Hematopoietic multipotent progenitor cell treated with erythropoietin and hydrocortisone succinate and interleukin-3 and kit ligand, for 17 days (in vitro differentiated cells): ENCODE results near the gene RBMS3.
"Not testable (repeated sequence)": the region's sequence is repeated elsewhere in the genome, so short reads cannot be mapped to it uniquely, and the experiment has no call there.

Experiments used
- DNase-seq: peaks from one replicate; pipeline ENCODE4 v3.0.0-alpha.2; 2015; ENCODE audit warnings: low spot score

The RBMS3 gene

GRCh38 chr3:29312395-29312794, 31.5 kb downstream of the RBMS3 start:
- DNase-seq = no peak

DNA sequence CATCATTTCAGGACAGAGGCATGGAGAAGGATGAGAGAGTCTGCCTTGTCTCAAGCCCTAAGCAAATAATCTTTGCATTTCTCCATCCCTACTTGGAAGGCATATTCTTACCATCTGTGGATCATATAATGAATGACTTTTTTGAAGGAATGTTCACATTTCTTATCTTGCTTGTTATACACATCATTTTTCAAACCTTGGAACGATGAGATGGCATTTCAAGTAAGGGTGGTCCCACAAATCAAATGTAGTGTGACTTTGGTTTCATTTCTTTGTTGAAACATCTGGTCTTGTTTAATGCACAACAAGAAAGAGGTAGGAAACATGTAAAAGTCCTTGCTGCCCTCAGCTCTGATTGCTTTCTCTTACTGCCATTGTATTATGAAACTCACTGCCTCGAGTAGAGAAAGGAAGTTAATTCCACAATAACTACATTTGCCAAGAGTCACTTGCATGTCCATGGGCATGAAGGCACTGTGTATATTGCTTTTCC, 32.1 kb downstream of the RBMS3 start:
- DNase-seq = no peak

DNA sequence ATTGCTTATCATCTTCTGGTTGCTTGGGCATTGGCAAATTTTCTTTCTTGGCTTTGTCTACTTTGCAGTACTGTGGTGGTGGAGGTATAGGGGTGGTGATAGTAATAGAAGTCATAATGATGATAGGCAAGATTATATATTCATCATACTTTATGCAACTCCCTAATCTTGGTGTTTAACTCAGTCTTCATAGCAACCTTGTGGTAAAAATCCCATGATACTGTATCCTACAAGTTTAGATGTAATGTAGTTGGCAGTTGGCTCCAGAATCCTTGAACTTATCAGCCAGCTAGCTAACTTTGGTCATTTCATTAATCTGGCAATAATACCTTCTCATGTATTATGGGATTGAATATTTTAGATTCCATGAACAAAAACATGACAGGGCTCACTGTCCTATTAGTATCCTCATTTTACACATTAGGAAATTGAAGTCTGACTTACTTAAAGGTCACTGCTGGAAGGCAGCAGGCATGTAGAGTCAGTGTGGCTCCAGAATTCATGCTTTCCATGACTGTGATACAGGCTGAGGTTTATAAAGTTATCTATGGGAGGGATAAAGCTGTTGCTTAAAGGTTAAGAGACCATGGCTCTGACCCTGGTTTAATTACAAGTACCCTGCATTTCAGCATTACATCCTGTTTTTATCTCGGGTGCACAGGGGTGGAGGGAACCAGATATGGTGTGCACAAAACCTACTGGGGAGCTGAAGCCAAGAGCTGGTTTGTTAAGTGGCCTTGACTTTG, 33.3 kb downstream of the RBMS3 start:
- DNase-seq = no peak

DNA sequence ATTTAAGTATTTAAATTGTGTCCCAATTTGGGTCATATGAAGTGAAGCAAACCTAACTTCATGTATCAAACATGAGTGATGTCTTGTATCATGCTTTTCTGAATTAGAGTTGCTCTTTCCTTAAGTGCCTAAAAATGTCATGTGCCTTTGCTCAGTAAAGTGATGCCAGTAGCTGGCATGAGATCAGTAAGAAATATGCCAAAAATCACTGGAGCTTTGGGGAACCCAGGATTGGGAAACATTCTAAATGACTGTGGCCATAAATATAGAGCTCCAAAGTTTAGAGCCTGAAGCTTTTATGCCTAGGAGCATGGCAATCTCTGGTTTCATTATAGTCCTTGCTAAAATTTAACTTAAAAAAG, 33.8 kb downstream of the RBMS3 start:
- no peak for DNase-seq

GRCh38 chr3:29317659-29318173, 36.8 kb downstream of the RBMS3 start:
- DNase-seq = no peak

DNA sequence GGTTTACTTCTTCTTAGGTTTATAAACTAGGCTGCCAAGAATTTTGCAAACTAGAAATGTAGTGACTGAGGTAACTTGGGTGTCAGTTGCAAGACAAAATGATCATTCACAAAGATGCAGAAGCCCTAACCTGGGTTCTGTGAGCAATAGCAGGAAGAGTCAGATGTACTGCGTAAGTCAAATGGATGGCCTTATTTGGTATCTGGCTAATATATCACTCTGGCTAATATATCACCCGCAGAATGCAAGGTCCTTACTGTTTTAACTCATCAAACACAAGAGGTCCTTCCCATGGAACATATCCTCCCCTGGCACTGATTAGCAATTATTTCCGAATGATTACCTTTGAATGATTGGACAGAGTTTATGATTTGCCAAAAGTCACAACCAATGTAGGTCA, 37.4 kb downstream of the RBMS3 start:
- no peak for DNase-seq

DNA sequence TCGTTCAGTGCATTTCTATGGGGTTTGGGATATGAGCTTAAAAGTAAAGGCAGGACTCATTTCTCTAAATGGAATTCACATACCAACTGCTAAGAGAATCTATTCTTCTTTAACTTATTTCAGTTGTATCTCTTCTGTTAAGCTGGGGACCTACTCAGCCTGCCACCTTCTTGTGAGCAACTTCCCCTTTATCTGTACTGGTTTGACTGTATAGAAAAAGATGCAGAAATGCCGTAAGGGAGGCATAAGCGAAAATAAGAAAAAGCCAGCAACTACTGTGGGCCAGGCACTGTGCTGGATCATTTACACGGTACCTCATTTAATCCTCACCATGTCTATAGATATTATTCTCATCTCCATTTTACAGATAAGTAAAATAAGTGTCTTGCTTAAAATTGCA, 38.4 kb downstream of the RBMS3 start:
- DNase-seq = no peak

DNA sequence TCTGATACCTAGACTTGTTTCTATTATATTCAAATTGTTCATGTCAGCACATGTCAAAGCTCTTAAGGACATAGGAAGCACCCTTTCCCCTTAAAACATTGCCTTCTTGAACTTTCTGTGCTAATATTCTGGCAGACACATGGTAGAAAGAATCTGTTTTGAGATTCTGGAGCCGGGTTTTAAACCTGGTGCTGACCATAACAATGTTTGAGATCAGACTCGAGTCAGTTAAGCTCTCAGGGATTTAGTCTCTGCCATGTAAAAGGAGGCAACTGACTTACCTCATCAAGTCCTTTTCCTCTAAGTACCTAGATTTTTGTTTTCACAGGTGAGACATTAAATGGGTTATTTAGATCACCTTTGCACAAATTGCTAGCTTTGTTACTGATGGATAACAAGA, 38.9 kb downstream of the RBMS3 start:
- DNase-seq = no peak

DNA sequence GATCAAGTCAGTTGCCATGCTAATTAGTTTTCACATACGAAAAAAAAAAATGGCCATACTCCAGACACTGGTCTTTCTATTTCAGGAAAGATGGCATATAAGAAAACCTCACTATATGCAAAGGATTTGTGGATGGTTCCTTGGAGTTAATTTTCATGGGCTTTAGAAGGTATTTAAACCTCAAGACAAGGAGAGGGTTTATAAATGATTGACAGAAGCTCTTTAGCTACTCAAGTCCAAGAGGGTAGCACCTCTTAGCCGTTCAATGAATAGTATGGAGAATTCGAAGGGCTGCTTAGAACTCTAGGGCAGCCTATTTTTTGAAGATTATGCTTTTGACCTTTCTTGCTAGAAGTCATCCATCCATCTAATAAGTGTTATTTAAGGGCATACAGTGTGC, 41.7 kb downstream of the RBMS3 start:
- no peak for DNase-seq

GRCh38 chr3:29324180-29324651, 43.3 kb downstream of the RBMS3 start:
- DNase-seq = no peak

- not testable (repeated sequence) for DNase-seq
Measured at GRCh38 chr3:29326540-29326939, 45.7 kb downstream of the RBMS3 start.

- no peak for DNase-seq
Measured at GRCh38 chr3:29329986-29330890, 49.4 kb downstream of the RBMS3 start.

GRCh38 chr3:29331035-29331434, 50.2 kb downstream of the RBMS3 start:
- no peak for DNase-seq

- DNase-seq = no peak
Measured at GRCh38 chr3:29331456-29332194, 50.8 kb downstream of the RBMS3 start.

DNA sequence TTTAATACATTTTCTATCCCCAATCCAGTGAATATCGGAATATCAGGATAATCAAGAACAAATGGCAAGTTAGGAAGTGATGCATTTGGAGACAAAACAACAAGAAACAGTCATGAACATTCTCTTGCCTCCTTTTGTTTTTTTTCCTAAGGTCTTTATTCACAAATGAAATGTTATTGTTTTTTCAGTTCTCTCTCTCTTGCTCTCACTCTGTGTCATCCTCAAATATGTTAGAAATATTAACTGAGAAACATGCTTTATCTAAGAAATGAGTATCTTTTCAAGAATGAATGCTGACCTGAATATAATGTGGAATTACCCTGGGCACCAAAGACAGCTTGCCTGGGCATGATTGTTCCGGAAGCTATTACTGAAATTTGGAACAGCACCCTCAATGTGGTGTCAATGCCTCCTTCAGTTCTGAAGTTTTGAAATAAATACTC, 51.3 kb downstream of the RBMS3 start:
- no peak for DNase-seq

DNA sequence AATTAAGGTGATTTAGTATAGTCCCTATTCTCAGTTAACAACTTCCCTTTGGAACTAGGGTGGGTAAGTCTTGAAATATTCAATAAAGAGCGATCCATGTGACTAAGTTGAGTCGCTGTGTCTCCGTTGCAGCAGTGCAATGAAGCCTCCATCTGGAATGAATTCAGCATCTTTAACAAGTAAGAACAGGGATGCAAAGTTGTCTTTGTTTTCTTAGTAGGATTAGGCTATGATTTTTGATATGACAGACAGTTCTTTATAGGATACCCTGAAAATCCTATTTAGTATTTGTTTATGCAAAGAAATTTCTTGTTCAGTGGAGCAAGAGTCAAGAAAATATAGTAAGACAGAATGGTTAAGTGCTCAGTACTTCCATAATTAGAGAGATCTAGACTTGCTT, 52.7 kb downstream of the RBMS3 start:
- DNase-seq = no peak

DNA sequence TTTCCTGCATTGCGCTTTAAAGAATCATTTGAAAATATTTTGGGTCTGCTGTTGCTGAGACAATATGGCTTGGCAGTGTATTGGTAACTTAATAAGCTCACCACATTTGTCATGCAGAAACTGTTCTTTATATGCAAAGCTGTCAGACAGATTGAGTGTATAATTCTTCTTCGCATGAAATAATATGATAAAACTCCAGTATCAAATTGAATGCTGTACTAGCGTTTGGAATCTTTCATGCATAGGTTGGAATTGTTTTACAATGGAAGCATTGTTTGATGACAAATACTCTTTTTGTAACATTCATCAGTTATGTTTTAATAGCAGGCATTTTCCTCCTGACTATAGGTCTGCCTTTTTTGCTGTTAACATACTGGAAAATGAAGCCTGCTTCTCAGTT, 53.8 kb downstream of the RBMS3 start:
- no peak for DNase-seq

- DNase-seq = no peak
Measured at GRCh38 chr3:29335438-29335837, 54.6 kb downstream of the RBMS3 start.

DNA sequence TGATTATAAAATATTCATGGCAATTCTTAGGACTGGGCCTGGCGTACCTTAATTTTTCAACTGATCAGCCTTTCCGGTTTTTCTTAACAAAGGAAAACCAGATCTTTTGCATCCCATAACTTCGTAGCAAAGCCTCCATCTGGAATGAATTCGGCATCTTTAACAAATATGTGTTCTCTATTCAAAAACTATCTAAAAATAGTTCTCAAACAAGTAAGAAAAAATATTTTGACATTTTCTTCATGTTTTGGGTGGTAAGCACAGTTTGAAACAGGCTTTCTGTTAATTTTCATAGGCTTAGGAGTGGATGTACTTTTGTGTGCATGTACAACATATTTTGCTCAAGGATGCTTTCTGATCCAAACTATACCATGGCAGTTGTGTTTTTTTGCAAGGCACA, 55.1 kb downstream of the RBMS3 start:
- no peak for DNase-seq

- DNase-seq = no peak
Measured at GRCh38 chr3:29337565-29337964, 56.7 kb downstream of the RBMS3 start.

DNA sequence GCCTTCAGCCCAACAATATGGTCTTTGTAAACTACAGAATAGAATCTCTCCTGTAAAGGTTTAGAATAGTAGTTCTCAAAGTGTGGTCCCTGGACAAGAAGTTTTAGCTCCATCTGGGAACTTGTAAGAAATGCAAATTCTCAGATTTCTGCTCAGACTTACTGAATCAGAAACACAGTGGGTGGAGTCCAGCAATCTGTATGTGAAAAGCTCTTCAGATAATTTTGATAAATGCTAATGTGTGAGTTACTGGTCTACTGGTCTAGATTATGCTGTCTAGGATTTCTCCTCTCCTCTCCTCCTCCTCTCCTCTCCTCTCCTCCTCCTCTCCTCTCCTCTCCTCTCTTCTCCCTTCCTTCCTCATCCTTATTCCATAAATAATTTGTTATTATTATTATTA, 57.5 kb downstream of the RBMS3 start:
- no peak for DNase-seq
